Measurements from ENCODE around the gene WNT11.

DNA sequence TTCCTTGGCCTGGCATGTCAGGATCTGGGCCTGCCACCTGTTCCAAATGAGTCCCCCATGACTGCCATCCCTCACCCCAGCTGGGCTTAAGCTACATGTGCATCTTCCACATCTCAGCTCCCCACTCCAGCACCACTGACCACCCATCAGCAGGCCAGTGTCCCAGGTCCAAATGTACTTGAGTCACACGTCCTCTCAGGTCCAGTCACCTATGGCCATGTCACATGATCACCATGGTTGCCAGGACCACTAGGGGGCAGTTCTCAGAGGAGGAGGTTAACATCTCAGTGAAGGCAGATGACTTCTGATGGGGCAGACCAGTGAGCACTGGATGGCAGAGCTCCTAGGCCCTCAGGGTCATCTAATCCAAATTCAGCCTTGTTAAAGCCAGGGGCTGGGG lies 41.9 kb upstream of the WNT11 start:
- TF ChIP-seq, protein P1, sequence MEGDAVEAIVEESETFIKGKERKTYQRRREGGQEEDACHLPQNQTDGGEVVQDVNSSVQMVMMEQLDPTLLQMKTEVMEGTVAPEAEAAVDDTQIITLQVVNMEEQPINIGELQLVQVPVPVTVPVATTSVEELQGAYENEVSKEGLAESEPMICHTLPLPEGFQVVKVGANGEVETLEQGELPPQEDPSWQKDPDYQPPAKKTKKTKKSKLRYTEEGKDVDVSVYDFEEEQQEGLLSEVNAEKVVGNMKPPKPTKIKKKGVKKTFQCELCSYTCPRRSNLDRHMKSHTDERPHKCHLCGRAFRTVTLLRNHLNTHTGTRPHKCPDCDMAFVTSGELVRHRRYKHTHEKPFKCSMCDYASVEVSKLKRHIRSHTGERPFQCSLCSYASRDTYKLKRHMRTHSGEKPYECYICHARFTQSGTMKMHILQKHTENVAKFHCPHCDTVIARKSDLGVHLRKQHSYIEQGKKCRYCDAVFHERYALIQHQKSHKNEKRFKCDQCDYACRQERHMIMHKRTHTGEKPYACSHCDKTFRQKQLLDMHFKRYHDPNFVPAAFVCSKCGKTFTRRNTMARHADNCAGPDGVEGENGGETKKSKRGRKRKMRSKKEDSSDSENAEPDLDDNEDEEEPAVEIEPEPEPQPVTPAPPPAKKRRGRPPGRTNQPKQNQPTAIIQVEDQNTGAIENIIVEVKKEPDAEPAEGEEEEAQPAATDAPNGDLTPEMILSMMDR (IDR thresholded peaks at IDR 0.05; ENCODE audit: low read depth, low read length, poor library complexity, severe bottlenecking), result peak; percentile 58
- no peak for TF ChIP-seq EZH2phosphoT487 (IDR thresholded peaks at IDR 0.05; ENCODE audit: borderline replicate concordance, low read length)

Data from DOHH2 (cell line).